ENCODE data around the gene SNX33. TPM values are rescaled to one million over a fixed set of nuclear protein-coding genes. Genes with fewer than 3 reads are reported as not detected.
"Not testable (repeated sequence)": the region's sequence is repeated elsewhere in the genome, so short reads cannot be mapped to it uniquely, and the experiment has no call there.

Gene SNX33
- total RNA-seq, 1 donor from 2014 or later, result 15.0 TPM

- H3K27me3 ChIP-seq (ENCODE audit: control insufficient read depth, insufficient read depth, low read length); H3K36me3 ChIP-seq (ENCODE audit: control insufficient read depth, insufficient read depth, low read length); DNase-seq (ENCODE audit: low read depth); H3K4me3 ChIP-seq (ENCODE audit: low read depth, low read length): not testable (repeated sequence)
- peak; percentile 98 for FAIRE-seq
Measured at GRCh38 chr15:75701071-75702003, 53.6 kb downstream of the SNX33 start.

- FAIRE-seq (no peak), DNase-seq (ENCODE audit: low read depth) (no peak)
- Histone ChIP-seq H3K36me3 (ENCODE audit: control insufficient read depth, insufficient read depth, low read length) (no peaks in the 10 kb centered on the region), H3K27me3 (ENCODE audit: control insufficient read depth, insufficient read depth, low read length) (no peaks in the 10 kb centered on the region), H3K4me3 (ENCODE audit: low read depth, low read length) (no peak overlapping the region)
- TF ChIP-seq, protein P1, sequence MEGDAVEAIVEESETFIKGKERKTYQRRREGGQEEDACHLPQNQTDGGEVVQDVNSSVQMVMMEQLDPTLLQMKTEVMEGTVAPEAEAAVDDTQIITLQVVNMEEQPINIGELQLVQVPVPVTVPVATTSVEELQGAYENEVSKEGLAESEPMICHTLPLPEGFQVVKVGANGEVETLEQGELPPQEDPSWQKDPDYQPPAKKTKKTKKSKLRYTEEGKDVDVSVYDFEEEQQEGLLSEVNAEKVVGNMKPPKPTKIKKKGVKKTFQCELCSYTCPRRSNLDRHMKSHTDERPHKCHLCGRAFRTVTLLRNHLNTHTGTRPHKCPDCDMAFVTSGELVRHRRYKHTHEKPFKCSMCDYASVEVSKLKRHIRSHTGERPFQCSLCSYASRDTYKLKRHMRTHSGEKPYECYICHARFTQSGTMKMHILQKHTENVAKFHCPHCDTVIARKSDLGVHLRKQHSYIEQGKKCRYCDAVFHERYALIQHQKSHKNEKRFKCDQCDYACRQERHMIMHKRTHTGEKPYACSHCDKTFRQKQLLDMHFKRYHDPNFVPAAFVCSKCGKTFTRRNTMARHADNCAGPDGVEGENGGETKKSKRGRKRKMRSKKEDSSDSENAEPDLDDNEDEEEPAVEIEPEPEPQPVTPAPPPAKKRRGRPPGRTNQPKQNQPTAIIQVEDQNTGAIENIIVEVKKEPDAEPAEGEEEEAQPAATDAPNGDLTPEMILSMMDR (IDR thresholded peaks at IDR 0.05; ENCODE audit: insufficient read depth, low read length, severe bottlenecking), result no peak
Measured at GRCh38 chr15:75702436-75702835, 54.7 kb downstream of the SNX33 start.

- DNase-seq (ENCODE audit: low read depth); H3K4me3 ChIP-seq (ENCODE audit: low read depth, low read length); H3K36me3 ChIP-seq (ENCODE audit: control insufficient read depth, insufficient read depth, low read length); H3K27me3 ChIP-seq (ENCODE audit: control insufficient read depth, insufficient read depth, low read length): not testable (repeated sequence)
- peak; percentile 98 for FAIRE-seq
Measured at GRCh38 chr15:75703440-75704262, 55.9 kb downstream of the SNX33 start.

DNA sequence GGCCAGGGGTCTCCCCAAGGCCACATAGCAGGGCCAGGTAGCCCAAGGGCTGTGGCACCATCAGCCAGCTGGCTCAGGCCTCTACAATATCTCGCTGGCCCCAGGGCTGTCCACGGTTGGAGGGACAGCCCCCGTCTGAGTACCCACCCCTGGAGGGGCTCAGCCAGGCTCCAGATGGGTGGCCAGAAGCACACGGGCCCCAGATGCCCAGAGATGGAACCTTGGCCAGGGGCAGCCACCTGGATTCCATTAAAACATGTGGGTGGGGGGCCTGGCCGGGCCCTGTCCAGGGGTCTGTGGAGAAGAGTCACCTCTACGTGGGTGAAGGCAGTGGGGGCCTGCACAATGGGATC lies 56.5 kb downstream of the SNX33 start:
- DNase-seq (ENCODE audit: low read depth) (no peak), FAIRE-seq (no peak)
- H3K36me3 ChIP-seq (ENCODE audit: control insufficient read depth, insufficient read depth, low read length), result no peaks in the 10 kb centered on the region
- H3K27me3 ChIP-seq (ENCODE audit: control insufficient read depth, insufficient read depth, low read length), result no peaks in the 10 kb centered on the region
- H3K4me3 ChIP-seq (ENCODE audit: low read depth, low read length), result no peak overlapping the region
- TF ChIP-seq, protein P1 (IDR thresholded peaks at IDR 0.05; ENCODE audit: insufficient read depth, low read length, severe bottlenecking), result no peak

DNA sequence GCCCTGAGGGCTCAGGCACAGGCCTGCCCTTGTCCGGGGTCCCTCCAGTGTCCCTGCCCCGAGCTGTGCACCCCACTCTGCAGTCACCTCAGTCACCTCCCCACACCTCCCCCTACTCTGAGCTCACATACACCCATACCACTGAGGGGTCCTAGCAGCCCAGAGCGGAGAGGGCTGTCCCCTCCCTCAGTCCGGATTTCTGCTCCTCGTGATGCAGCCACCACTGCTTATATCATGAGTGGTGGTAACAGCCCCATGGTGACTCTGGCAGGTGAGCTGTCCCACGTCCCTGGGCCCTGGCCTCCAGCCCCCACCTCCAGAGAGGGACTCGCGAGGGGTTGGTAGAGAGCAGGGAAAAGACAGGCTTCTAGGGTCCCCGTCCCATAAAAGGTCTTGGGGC lies 56.9 kb downstream of the SNX33 start:
- Histone ChIP-seq H3K4me3 (ENCODE audit: low read depth, low read length) (no peak overlapping the region), H3K36me3 (ENCODE audit: control insufficient read depth, insufficient read depth, low read length) (no peaks in the 10 kb centered on the region), H3K27me3 (ENCODE audit: control insufficient read depth, insufficient read depth, low read length) (no peaks in the 10 kb centered on the region)
- FAIRE-seq, result peak; percentile 79
- DNase-seq (ENCODE audit: low read depth), result no peak
- TF ChIP-seq, protein P1 (IDR thresholded peaks at IDR 0.05; ENCODE audit: insufficient read depth, low read length, severe bottlenecking), result no peak

DNA sequence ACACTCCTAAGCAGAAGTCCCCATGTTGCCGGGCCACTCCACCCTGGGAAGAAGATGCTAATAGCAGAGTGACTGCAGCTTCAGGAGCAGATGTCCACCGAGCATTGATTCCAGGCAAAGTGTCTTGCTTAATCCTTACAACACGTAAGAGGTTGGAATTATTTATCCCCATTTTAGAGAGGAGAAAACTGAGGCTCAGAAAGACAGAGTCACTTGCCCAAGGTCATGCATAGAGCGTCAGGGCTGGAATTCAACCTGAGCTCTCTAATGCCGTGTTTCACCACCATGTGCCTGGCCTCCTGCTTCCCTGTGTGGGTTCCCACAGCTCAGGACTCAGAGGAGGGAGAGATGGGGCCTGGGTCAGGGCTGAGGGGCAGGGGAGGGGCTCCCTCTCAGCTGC lies 57.7 kb downstream of the SNX33 start:
- FAIRE-seq; DNase-seq (ENCODE audit: low read depth); H3K4me3 ChIP-seq (ENCODE audit: low read depth, low read length); H3K27me3 ChIP-seq (ENCODE audit: control insufficient read depth, insufficient read depth, low read length); H3K36me3 ChIP-seq (ENCODE audit: control insufficient read depth, insufficient read depth, low read length): not testable (repeated sequence)
